ENCODE measurements around the gene NSUN4. TPM values are rescaled to one million over a fixed set of nuclear protein-coding genes. Genes with fewer than 3 reads are reported as not detected.
A peak's percentile ranks its signal among the peaks of the same experiment; 100 is the strongest.

Gene NSUN4
- total RNA-seq, 1 experiment from 2014 or later: 30.7 TPM

DNA sequence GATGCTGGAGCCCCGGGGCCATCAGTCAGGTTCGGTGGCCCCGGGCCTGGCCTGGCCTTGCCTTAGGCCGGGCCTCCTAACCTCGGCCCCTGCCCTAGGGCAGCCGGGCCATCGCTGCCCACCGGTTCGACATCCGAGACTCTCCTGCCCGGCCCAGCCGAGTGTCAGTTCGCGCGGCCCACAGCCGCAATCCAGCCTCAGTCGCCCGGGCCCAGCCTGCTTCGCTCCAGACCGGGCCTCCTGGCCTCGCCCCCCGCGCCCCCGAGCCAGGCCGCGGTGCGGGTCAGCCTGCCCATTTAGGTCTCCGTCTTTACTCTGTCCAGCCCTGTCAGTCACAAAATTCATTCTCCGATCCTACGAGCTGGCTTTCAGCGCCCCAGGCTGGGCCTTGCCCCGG is 38.0 kb upstream of the NSUN4 start:
- BruUV-seq (replicated peaks): no TSS peak
- TF ChIP-seq, protein P1, sequence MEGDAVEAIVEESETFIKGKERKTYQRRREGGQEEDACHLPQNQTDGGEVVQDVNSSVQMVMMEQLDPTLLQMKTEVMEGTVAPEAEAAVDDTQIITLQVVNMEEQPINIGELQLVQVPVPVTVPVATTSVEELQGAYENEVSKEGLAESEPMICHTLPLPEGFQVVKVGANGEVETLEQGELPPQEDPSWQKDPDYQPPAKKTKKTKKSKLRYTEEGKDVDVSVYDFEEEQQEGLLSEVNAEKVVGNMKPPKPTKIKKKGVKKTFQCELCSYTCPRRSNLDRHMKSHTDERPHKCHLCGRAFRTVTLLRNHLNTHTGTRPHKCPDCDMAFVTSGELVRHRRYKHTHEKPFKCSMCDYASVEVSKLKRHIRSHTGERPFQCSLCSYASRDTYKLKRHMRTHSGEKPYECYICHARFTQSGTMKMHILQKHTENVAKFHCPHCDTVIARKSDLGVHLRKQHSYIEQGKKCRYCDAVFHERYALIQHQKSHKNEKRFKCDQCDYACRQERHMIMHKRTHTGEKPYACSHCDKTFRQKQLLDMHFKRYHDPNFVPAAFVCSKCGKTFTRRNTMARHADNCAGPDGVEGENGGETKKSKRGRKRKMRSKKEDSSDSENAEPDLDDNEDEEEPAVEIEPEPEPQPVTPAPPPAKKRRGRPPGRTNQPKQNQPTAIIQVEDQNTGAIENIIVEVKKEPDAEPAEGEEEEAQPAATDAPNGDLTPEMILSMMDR (conservative IDR thresholded peaks at IDR 0.05; ENCODE audit: low read depth, low read length): no peak
- no peak for TF ChIP-seq EZH2 (IDR thresholded peaks at IDR 0.05; ENCODE audit: borderline replicate concordance, low read depth, low read length, poor library complexity, severe bottlenecking)
- no peaks in the 10 kb centered on the region for H3K27me3 ChIP-seq (replicated peaks; ENCODE audit: insufficient read depth, low read depth, low read length, poor library complexity)
- POLR2A ChIA-PET (ENCODE audit: low non-redundant PET): no interaction called here
- intact Hi-C loops (cut with micrococcal nuclease; ENCODE audit: unreplicated experiment): loop anchor here (2.0 kb wide), 1 partner anchor 38 kb away; the partner anchor contains the start of gene NSUN4
- no peaks in the 10 kb centered on the region for H3K9me3 ChIP-seq (ENCODE audit: low read depth, low read length, poor library complexity, severe bottlenecking)
- H3K4me1 ChIP-seq (ENCODE audit: insufficient read depth, low read length, poor library complexity, severe bottlenecking): peaks cover 25% of the 10 kb centered on the region
- peak overlapping the region; percentile 97 for H3K27ac ChIP-seq (ENCODE audit: low read depth, low read length, poor library complexity, severe bottlenecking)
- peak overlapping the region; percentile 62 for H3K4me3 ChIP-seq (ENCODE audit: low read depth, low read length, poor library complexity, severe bottlenecking)
- DNase-seq (ENCODE audit: low spot score): no peak
- CTCF ChIA-PET: no interaction called here
- H3K36me3 ChIP-seq (ENCODE audit: insufficient read depth, low read length, poor library complexity, severe bottlenecking): peaks cover 15% of the 10 kb centered on the region

DNA sequence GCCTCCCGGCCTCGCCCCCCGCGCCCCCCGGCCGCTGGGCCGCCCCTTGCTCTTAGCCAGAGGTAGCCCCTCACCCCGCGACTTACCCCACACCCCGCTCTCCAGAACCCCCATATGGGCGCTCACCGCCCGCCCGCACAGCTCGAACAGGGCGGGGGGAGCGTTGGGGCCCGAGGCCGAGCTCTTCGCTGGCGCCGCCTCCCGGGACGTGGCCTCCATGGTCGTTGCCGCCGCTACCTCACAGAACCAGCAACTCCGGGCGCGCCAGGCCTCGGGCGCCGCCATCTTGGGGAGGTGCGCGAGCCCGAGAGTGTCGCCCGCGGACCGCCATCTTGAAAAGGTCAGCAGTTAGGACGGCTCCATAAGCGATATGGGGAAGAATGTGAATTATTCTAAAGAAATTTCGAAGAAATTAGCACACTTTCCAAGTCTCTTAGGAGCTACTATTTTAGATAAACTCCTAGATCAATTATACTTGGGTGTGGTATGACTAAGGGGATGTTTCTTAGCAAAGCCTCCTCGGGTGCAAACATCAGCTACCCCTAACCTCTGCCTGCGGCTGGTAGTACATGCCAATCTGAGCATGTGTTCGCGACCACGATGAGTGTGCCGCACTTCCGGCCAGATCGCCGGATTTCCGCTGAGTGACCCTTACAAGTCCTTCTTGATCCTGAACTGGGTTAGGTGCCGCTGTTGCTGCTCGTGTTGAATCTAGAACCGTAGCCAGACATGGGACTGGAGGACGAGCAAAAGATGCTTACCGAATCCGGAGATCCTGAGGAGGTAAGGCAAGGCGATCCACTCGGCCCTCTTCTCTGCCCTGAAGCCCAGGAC is 37.4 kb upstream of the NSUN4 start, which contains the start of the genes LRRC41 and UQCRH:
Gene LRRC41 (minus strand): TSS at position 579 of the 834 bp plus-strand sequence. CDS start 294 bp downstream, at position 285.
Gene UQCRH (plus strand): TSS at position 661 of the 834 bp plus-strand sequence. CDS start 69 bp downstream, at position 730.
- Histone ChIP-seq H3K27ac (ENCODE audit: low read depth, low read length, poor library complexity, severe bottlenecking) (peak within 1 kb of the TSS; percentile 97), H3K4me1 (ENCODE audit: insufficient read depth, low read length, poor library complexity, severe bottlenecking) (peaks cover 25% of the 10 kb centered on the region), H3K9me3 (ENCODE audit: low read depth, low read length, poor library complexity, severe bottlenecking) (no peaks in the 10 kb centered on the region), H3K4me3 (ENCODE audit: low read depth, low read length, poor library complexity, severe bottlenecking) (peak within 1 kb of the TSS; percentile 62), H3K36me3 (ENCODE audit: insufficient read depth, low read length, poor library complexity, severe bottlenecking) (peaks cover 12% of the 10 kb centered on the region), H3K27me3 (replicated peaks; ENCODE audit: insufficient read depth, low read depth, low read length, poor library complexity) (no peaks in the 10 kb centered on the region)
- no peak for TF ChIP-seq EZH2 (IDR thresholded peaks at IDR 0.05; ENCODE audit: borderline replicate concordance, low read depth, low read length, poor library complexity, severe bottlenecking)
- TF ChIP-seq, protein P1 (conservative IDR thresholded peaks at IDR 0.05; ENCODE audit: low read depth, low read length): 0 out of 2 replicates have a peak, but pooled peaks have one; percentile 24
- intact Hi-C loops (cut with micrococcal nuclease; ENCODE audit: unreplicated experiment): loop anchor here (2.0 kb wide), 1 partner anchor 38 kb away; the partner anchor contains the start of gene NSUN4
- peak; percentile 96 for DNase-seq (ENCODE audit: low spot score)
- BruUV-seq (replicated peaks): no TSS peak
- CTCF ChIA-PET: no interaction called here
- POLR2A ChIA-PET (ENCODE audit: low non-redundant PET): no interaction called here

DNA sequence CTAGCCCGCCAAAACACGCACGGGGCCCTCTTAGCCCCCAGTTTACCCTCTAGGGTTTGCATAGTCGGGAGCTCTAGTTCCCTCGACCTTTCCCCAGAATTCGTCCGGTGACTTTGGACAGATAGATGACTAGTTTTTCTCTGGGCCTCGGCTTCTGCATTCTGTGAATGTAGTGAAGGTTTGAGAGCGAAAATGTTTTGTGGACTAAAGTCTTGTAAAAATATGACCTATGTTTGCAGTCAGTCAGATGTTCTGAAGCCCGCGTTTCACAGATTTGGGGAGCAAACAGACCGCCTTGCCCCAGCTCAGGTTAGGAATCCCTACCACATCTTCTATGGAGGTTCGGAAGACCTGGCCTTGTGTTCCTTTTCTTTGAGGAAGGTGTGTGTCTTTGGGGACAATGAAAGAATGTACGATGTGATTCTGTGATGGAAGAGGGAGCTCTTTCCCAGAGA is 36.7 kb upstream of the NSUN4 start:
- Histone ChIP-seq H3K36me3 (ENCODE audit: insufficient read depth, low read length, poor library complexity, severe bottlenecking) (peaks cover 15% of the 10 kb centered on the region), H3K27me3 (replicated peaks; ENCODE audit: insufficient read depth, low read depth, low read length, poor library complexity) (no peaks in the 10 kb centered on the region), H3K9me3 (ENCODE audit: low read depth, low read length, poor library complexity, severe bottlenecking) (no peaks in the 10 kb centered on the region), H3K4me3 (ENCODE audit: low read depth, low read length, poor library complexity, severe bottlenecking) (peak overlapping the region; percentile 62), H3K27ac (ENCODE audit: low read depth, low read length, poor library complexity, severe bottlenecking) (peak overlapping the region; percentile 97), H3K4me1 (ENCODE audit: insufficient read depth, low read length, poor library complexity, severe bottlenecking) (peaks cover 25% of the 10 kb centered on the region)
- intact Hi-C loops (cut with micrococcal nuclease; ENCODE audit: unreplicated experiment): loop anchor here (2.0 kb wide), 1 partner anchor 37 kb away; the partner anchor contains the start of gene NSUN4
- POLR2A ChIA-PET (ENCODE audit: low non-redundant PET): no interaction called here
- CTCF ChIA-PET: no interaction called here
- TF ChIP-seq, protein P1 (conservative IDR thresholded peaks at IDR 0.05; ENCODE audit: low read depth, low read length): no peak
- TF ChIP-seq EZH2 (IDR thresholded peaks at IDR 0.05; ENCODE audit: borderline replicate concordance, low read depth, low read length, poor library complexity, severe bottlenecking): no peak
- TSS peak; percentile 80 for BruUV-seq (replicated peaks)
- no peak for DNase-seq (ENCODE audit: low spot score)

All from A673 (cell line).